GM23338 (cell line): ENCODE data around the gene GPR22.

Experiments used
- CREB1 ChIP-seq: fragments of 250-450 bp; sonication (Bioruptor Pico); IDR thresholded peaks from 2 replicates; pipeline ENCODE4 v1.5.0; 2020; ENCODE audit warnings: low read depth, mild to moderate bottlenecking, moderate library complexity
- EZH2 ChIP-seq: fragments of 200-600 bp; sonication (generic); IDR thresholded peaks from one replicate; pipeline ENCODE4 v1.8.0; 2017; ENCODE audit warnings: antibody characterized with exemption, mild to moderate bottlenecking, low read depth; ENCODE audit not compliant: unreplicated experiment
- EZH2phosphoT487 ChIP-seq: fragments of 200-600 bp; sonication (generic); IDR thresholded peaks from one replicate; pipeline ENCODE4 v1.8.1; 2018; ENCODE audit warnings: antibody characterized with exemption; ENCODE audit not compliant: unreplicated experiment
- POLR2AphosphoS5 ChIP-seq: IDR thresholded peaks from 2 replicates; pipeline ENCODE4 v1.6.1; 2016; ENCODE audit warnings: antibody characterized with exemption, low read depth
- ZNF114 ChIP-seq: fragments of 250-450 bp; sonication (Bioruptor Pico); IDR thresholded peaks from 2 replicates; pipeline ENCODE4 v1.5.0; 2020; ENCODE audit warnings: mild to moderate bottlenecking, moderate library complexity
- TF ChIP-seq, protein P1 (sequence below), 2 experiments: fragments of 200-600 bp in 1 of 2; sonication (generic) in 1 of 2; conservative IDR thresholded peaks; 2 replicates each; pipeline versions ENCODE4 v1.5.1 to v1.6.1; 2016 to 2017; ENCODE audit warnings: antibody characterized with exemption in 2 of 2, low read depth in 2 of 2, mild to moderate bottlenecking in 2 of 2, moderate library complexity in 1 of 2
- TF ChIP-seq, protein P2 (sequence below): IDR thresholded peaks from one replicate; pipeline ENCODE4 v1.6.1; 2018; ENCODE audit warnings: antibody characterized with exemption; ENCODE audit not compliant: unreplicated experiment

DNA sequence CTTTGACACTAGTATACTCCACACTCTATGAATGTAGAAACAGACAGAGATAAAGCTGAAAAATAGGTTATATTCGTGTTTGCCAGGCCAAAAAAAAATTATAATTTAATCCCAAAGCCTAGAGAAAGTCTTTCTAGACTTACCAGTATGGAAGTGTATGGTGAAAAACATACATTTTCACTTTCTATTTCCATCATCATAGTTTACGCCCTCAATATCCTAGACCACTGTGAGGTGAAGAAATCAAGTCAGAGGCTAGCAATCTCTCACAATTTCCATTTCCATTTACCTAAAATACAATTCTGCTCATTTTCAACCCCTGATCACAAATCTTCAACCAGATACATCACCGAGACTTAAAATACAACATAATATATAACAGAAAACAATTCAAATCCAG is 16.2 kb downstream of the GPR22 start:
- TF ChIP-seq, protein P1, sequence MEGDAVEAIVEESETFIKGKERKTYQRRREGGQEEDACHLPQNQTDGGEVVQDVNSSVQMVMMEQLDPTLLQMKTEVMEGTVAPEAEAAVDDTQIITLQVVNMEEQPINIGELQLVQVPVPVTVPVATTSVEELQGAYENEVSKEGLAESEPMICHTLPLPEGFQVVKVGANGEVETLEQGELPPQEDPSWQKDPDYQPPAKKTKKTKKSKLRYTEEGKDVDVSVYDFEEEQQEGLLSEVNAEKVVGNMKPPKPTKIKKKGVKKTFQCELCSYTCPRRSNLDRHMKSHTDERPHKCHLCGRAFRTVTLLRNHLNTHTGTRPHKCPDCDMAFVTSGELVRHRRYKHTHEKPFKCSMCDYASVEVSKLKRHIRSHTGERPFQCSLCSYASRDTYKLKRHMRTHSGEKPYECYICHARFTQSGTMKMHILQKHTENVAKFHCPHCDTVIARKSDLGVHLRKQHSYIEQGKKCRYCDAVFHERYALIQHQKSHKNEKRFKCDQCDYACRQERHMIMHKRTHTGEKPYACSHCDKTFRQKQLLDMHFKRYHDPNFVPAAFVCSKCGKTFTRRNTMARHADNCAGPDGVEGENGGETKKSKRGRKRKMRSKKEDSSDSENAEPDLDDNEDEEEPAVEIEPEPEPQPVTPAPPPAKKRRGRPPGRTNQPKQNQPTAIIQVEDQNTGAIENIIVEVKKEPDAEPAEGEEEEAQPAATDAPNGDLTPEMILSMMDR (conservative IDR thresholded peaks at IDR 0.05; ENCODE audit: low read depth in 2 of 2): no peak
- TF ChIP-seq EZH2 (no peak), ZNF114 (CRISPR knock-in tag) (no peak), POLR2AphosphoS5 (no peak), CREB1 (CRISPR knock-in tag) (no peak), EZH2phosphoT487 (no peak)
- TF ChIP-seq, protein P2, sequence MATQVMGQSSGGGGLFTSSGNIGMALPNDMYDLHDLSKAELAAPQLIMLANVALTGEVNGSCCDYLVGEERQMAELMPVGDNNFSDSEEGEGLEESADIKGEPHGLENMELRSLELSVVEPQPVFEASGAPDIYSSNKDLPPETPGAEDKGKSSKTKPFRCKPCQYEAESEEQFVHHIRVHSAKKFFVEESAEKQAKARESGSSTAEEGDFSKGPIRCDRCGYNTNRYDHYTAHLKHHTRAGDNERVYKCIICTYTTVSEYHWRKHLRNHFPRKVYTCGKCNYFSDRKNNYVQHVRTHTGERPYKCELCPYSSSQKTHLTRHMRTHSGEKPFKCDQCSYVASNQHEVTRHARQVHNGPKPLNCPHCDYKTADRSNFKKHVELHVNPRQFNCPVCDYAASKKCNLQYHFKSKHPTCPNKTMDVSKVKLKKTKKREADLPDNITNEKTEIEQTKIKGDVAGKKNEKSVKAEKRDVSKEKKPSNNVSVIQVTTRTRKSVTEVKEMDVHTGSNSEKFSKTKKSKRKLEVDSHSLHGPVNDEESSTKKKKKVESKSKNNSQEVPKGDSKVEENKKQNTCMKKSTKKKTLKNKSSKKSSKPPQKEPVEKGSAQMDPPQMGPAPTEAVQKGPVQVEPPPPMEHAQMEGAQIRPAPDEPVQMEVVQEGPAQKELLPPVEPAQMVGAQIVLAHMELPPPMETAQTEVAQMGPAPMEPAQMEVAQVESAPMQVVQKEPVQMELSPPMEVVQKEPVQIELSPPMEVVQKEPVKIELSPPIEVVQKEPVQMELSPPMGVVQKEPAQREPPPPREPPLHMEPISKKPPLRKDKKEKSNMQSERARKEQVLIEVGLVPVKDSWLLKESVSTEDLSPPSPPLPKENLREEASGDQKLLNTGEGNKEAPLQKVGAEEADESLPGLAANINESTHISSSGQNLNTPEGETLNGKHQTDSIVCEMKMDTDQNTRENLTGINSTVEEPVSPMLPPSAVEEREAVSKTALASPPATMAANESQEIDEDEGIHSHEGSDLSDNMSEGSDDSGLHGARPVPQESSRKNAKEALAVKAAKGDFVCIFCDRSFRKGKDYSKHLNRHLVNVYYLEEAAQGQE: no peak
